Activated CD8-positive, alpha-beta T cell treated with anti-CD3 and anti-CD28 coated beads for 36 hours (primary cell): ENCODE results near the gene PDGFB. TPM values are rescaled to one million over a fixed set of nuclear protein-coding genes. Genes with fewer than 3 reads are reported as not detected.

ENCODE experiments used
- ATAC-seq: fragments of 200-7000 bp; cut with Tn5 transposase; one replicate; pipeline ENCODE4 v1.10.0; 2021; ENCODE audit warnings: mild to moderate bottlenecking, moderate library complexity
- CTCF ChIA-PET: fragments of 350-600 bp; sonication (Branson Sonifier 250); formaldehyde crosslinking; loops from one replicate; lab custom pipeline; 2021; ENCODE audit warnings: antibody characterized with exemption; lab: Charles Lee
- POLR2A ChIA-PET: fragments of 350-600 bp; sonication (Branson Sonifier 250); formaldehyde crosslinking; loops from one replicate; lab custom pipeline; 2021; ENCODE audit warnings: antibody characterized with exemption; lab: Charles Lee
- DNase-seq: peaks from one replicate; pipeline ENCODE4 v3.0.0-alpha.2; 2020
- H3K27ac Mint-ChIP-seq: one replicate; pipeline ENCODE4 v1.8.0; 2021; ENCODE audit warnings: mild to moderate bottlenecking, mixed read lengths
- H3K27me3 Mint-ChIP-seq: one replicate; pipeline ENCODE4 v1.8.0; 2021; ENCODE audit warnings: mixed read lengths
- H3K36me3 Mint-ChIP-seq: one replicate; pipeline ENCODE4 v1.8.0; 2021; ENCODE audit warnings: low read depth, mixed read lengths
- H3K4me1 Mint-ChIP-seq: one replicate; pipeline ENCODE4 v1.8.0; 2021; ENCODE audit warnings: low read depth, mixed read lengths
- H3K4me3 Mint-ChIP-seq: one replicate; pipeline ENCODE4 v1.8.0; 2021; ENCODE audit warnings: mild to moderate bottlenecking, moderate library complexity, mixed read lengths
- H3K9me3 Mint-ChIP-seq: one replicate; pipeline ENCODE4 v1.8.0; 2021; ENCODE audit warnings: mixed read lengths
- intact Hi-C: fragments of 100-400 bp; cut with micrococcal nuclease; formaldehyde crosslinking; loops from one replicate; pipeline ENCODE4 v1.10.0; 2022
- total RNA-seq, 2 experiments: library from RNA; stranded (reverse); gene quantifications; one replicate each; pipeline ENCODE4 v1.2.3, GENCODE V29; 2021
- TF ChIP-seq, protein P1 (sequence below): fragments of 200-600 bp; IDR thresholded peaks from one replicate; pipeline ENCODE4 v1.8.0; 2022; ENCODE audit warnings: antibody characterized with exemption, mild to moderate bottlenecking

The PDGFB gene
- total RNA-seq, 2 experiments from 2014 or later: 1.7 to 3.0 TPM

- Mint-ChIP-seq H3K27me3 (no peaks in the 10 kb centered on the region), H3K9me3 (peaks cover 2% of the 10 kb centered on the region), H3K27ac (no peak overlapping the region), H3K4me1 (no peaks in the 10 kb centered on the region), H3K4me3 (no peak overlapping the region), H3K36me3 (peaks cover 2% of the 10 kb centered on the region)
- ChIA-PET CTCF (interaction anchor here (1.0 kb wide), 1 partner anchor 116 kb away, joined by 3 read pairs; no protein-coding TSS in a partner anchor), POLR2A (interaction anchor here (1.6 kb wide), 1 partner anchor 29 kb away, joined by 3 read pairs; no protein-coding TSS in a partner anchor)
- no peak for DNase-seq
- intact Hi-C loops: no loop called here
- peak; percentile 24 for ATAC-seq
- TF ChIP-seq, protein P1, sequence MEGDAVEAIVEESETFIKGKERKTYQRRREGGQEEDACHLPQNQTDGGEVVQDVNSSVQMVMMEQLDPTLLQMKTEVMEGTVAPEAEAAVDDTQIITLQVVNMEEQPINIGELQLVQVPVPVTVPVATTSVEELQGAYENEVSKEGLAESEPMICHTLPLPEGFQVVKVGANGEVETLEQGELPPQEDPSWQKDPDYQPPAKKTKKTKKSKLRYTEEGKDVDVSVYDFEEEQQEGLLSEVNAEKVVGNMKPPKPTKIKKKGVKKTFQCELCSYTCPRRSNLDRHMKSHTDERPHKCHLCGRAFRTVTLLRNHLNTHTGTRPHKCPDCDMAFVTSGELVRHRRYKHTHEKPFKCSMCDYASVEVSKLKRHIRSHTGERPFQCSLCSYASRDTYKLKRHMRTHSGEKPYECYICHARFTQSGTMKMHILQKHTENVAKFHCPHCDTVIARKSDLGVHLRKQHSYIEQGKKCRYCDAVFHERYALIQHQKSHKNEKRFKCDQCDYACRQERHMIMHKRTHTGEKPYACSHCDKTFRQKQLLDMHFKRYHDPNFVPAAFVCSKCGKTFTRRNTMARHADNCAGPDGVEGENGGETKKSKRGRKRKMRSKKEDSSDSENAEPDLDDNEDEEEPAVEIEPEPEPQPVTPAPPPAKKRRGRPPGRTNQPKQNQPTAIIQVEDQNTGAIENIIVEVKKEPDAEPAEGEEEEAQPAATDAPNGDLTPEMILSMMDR: no peak
Measured at GRCh38 chr22:39287076-39287725, 42.4 kb upstream of the PDGFB start.

- CTCF ChIA-PET: interaction anchor here (1.3 to 1.5 kb wide), 2 partner anchors 27 to 111 kb away, joined by 3 read pairs; no protein-coding TSS in a partner anchor
- POLR2A ChIA-PET: no interaction called here
- DNase-seq: no peak
Measured at GRCh38 chr22:39284983-39285382, 40.2 kb upstream of the PDGFB start.

GRCh38 chr22:39284142-39284980 is 39.6 kb upstream of the PDGFB start:
- ATAC-seq (no peak), DNase-seq (no peak)
- Mint-ChIP-seq H3K9me3 (peaks cover 2% of the 10 kb centered on the region), H3K27me3 (peaks cover 2% of the 10 kb centered on the region), H3K36me3 (peaks cover 2% of the 10 kb centered on the region), H3K4me3 (no peak overlapping the region), H3K27ac (no peak overlapping the region), H3K4me1 (peaks cover 2% of the 10 kb centered on the region)
- TF ChIP-seq, protein P1: no peak
- ChIA-PET CTCF (interaction anchor here (0.8 to 1.5 kb wide), 2 partner anchors 111 to 281 kb away, joined by 3 read pairs; no protein-coding TSS in a partner anchor), POLR2A (no interaction called here)
- intact Hi-C loops: no loop called here

More at GRCh38 chr22:39284983-39285382, 40.2 kb upstream of the PDGFB start:
- H3K27ac Mint-ChIP-seq: no peak overlapping the region
- intact Hi-C loops: no loop called here
- H3K36me3 Mint-ChIP-seq: peaks cover 2% of the 10 kb centered on the region
- no peak for ATAC-seq
- no peak overlapping the region for H3K4me3 Mint-ChIP-seq
- TF ChIP-seq, protein P1: no peak
- H3K4me1 Mint-ChIP-seq: no peaks in the 10 kb centered on the region
- H3K27me3 Mint-ChIP-seq: no peaks in the 10 kb centered on the region
- peaks cover 2% of the 10 kb centered on the region for H3K9me3 Mint-ChIP-seq

DNA sequence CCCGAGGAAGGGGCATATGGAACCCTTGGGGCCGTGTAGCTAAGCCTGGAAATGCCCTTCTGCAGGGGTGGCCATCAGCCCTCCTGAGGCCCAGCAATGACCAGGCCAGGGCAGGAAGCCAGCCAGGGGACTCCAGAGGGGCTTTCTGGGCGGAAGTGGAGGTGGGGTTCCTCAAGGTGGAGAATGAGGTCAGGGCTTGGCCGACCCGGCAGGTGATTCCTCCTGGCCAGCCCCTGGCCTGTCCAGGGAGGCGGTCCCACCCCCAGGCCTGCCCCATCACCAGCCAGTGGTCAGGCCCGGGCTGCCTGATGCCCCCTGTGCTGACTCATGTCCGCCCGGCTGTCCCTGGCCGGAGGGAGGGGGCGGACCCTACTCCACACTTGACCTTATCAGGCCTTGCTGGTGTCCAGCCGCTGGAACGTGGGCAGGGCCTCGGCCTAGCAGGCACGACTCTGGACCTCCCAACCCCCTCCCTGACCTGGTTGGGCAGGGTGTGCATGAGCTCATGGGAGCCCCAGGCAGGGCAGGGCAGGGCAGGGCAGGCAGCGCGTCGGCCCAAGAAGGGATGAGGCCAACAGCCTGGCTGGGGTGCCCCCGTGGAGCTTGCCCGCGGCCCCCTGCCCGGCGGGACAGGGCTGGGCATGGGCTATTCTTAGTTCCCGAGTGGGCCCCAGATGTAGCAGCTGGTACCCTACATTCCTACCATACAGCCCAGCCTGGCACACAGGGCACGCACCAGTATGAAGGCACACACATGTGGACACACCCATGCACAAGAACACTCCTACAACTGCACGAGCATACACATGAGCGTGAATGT is 38.8 kb upstream of the PDGFB start:
- peaks cover 2% of the 10 kb centered on the region for H3K9me3 Mint-ChIP-seq
- ChIA-PET CTCF (interaction anchor here (0.8 to 1.5 kb wide), 3 partner anchors 68 to 280 kb away, joined by 3 read pairs; no protein-coding TSS in a partner anchor), POLR2A (interaction anchor here (1.3 kb wide), 1 partner anchor 27 kb away, joined by 4 read pairs; no protein-coding TSS in a partner anchor)
- intact Hi-C loops: no loop called here
- DNase-seq (no peak), ATAC-seq (no peak)
- H3K27me3 Mint-ChIP-seq: peaks cover 2% of the 10 kb centered on the region
- peaks cover 2% of the 10 kb centered on the region for H3K4me1 Mint-ChIP-seq
- TF ChIP-seq, protein P1: no peak
- H3K27ac Mint-ChIP-seq: no peak overlapping the region
- H3K36me3 Mint-ChIP-seq: peaks cover 2% of the 10 kb centered on the region
- H3K4me3 Mint-ChIP-seq: no peak overlapping the region
